Kidney (tissue), 14 donors: Measurements from ENCODE around the gene ITPR2. TPM values are rescaled to one million over a fixed set of nuclear protein-coding genes. Genes with fewer than 3 reads are reported as not detected.

Experiments used
- DNase-seq, 5 donors: peaks; one replicate each; pipeline ENCODE4 v3.0.0-alpha.2; 2013 to 2020
- FAIRE-seq: peaks from 2 replicates; lab custom pipeline; 2012; peaks lifted over from hg19 to GRCh38; lab: Jason Lieb, UNC
- H3K27ac ChIP-seq, 2 donors: one replicate each; pipeline ENCODE4 v1.7.0; 2013; ENCODE audit warnings: low read depth in 2 of 2, low read length in 2 of 2, inconsistent platforms in 1 of 2
- H3K27me3 ChIP-seq: one replicate; pipeline ENCODE4 v1.7.1; 2013; ENCODE audit warnings: low read length, inconsistent platforms; ENCODE audit not compliant: control insufficient read depth, insufficient read depth
- H3K36me3 ChIP-seq, 3 donors: one replicate each; pipeline versions ENCODE4 v1.7.0 to v1.7.1; 2013; ENCODE audit warnings: low read length in 3 of 3, control low read depth in 1 of 3, inconsistent platforms in 1 of 3; ENCODE audit not compliant: insufficient read depth in 3 of 3, control insufficient read depth in 2 of 3
- H3K4me1 ChIP-seq, 3 donors: one replicate each; pipeline versions ENCODE4 v1.7.0 to v1.7.1; 2013; ENCODE audit warnings: low read length in 3 of 3, inconsistent platforms in 1 of 3, low read depth in 1 of 3; ENCODE audit not compliant: control insufficient read depth in 2 of 3, insufficient read depth in 2 of 3
- H3K4me3 ChIP-seq, 3 donors: one replicate each; pipeline versions ENCODE4 v1.7.0 to v1.8.1; 2013; ENCODE audit warnings: low read length in 3 of 3, control low read depth in 1 of 3, inconsistent platforms in 1 of 3
- H3K9ac ChIP-seq, 3 donors: one replicate each; pipeline versions ENCODE4 v1.7.0 to v1.7.1; 2013; ENCODE audit warnings: low read length in 3 of 3, control low read depth in 1 of 3, inconsistent platforms in 1 of 3
- H3K9me3 ChIP-seq, 3 donors: one replicate each; pipeline versions ENCODE4 v1.7.0 to v1.7.1; 2013; ENCODE audit warnings: low read length in 3 of 3, control low read depth in 1 of 3, inconsistent platforms in 1 of 3; ENCODE audit not compliant: control insufficient read depth in 2 of 3, insufficient read depth in 1 of 3
- intact Hi-C: fragments of 100-400 bp; cut with DNase I; formaldehyde crosslinking; loops from one replicate; pipeline ENCODE4 v1.11.1; 2022
- polyA plus RNA-seq: library from polyadenylated mRNA; stranded (reverse); fragments of 350-450 nt; fragmentation: Illumina TruSeq; extraction: RNeasy Lipid Tissue Mini Kit (QIAGEN cat#74804); gene quantifications from one replicate; pipeline ENCODE4 v1.2.3, GENCODE V29; 2014; ENCODE audit warnings: low read depth, low replicate concordance; ENCODE audit not compliant: insufficient read depth
- total RNA-seq: library from RNA; stranded (reverse); fragmentation: NEBNext Ultra II Directional; extraction: Animal tissue kit (Norgen Biotek cat#: 25700); gene quantifications from one replicate; pipeline ENCODE4 v1.2.1, GENCODE V29; 2021
- TF ChIP-seq, protein P1 (sequence below): IDR thresholded peaks from 3 replicates; pipeline ENCODE4 v1.5.1; 2012; ENCODE audit warnings: mild to moderate bottlenecking, moderate library complexity, borderline replicate concordance; ENCODE audit not compliant: insufficient read depth; ENCODE audit errors: extremely low read depth
- donor health status: control.
- donor health status: control.
- donor health status: control.
- donor health status: control.
- donor health status: control.
- donor health status: DM: yes; HTN: yes; CAD: no.
- donor health status: Normal renal cell carcinoma (clear cell type).

The ITPR2 gene
- total and polyA plus RNA-seq, 2 donors from 2014 or later, result 5.7 to 56.9 TPM

DNA sequence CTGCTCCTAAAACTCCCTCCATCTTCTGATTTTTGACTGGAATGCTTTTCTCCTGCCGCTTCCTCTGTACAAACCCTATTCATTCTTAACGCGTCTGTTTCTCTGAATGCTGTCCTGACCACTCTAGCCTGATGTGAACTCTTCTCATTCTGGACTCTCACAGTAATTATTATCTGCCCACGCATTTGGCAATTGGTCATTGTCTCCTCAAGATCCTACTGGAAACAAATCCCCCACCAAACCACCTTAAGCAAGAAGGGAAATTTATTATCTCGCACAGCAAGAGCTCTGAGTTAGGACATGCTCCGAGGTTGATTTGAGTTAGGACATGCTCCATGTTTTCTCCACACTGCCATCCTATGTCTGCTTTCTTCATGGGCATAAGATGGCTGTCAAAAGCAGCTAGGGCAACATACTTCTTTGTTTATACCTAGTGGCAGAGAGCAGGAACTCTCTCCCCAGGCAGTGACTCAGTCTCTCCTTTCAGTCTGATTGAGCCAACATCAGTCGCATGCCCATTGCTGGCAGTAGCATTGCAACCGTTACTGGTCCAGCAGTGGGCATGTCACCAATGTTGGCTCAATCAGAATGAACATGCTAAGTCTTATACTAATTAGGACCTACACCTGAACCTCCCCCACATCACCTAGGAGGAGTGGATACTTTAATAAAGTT lies 535.5 kb downstream of the ITPR2 start:
- DNase-seq, result no peak
- TF ChIP-seq, protein P1, sequence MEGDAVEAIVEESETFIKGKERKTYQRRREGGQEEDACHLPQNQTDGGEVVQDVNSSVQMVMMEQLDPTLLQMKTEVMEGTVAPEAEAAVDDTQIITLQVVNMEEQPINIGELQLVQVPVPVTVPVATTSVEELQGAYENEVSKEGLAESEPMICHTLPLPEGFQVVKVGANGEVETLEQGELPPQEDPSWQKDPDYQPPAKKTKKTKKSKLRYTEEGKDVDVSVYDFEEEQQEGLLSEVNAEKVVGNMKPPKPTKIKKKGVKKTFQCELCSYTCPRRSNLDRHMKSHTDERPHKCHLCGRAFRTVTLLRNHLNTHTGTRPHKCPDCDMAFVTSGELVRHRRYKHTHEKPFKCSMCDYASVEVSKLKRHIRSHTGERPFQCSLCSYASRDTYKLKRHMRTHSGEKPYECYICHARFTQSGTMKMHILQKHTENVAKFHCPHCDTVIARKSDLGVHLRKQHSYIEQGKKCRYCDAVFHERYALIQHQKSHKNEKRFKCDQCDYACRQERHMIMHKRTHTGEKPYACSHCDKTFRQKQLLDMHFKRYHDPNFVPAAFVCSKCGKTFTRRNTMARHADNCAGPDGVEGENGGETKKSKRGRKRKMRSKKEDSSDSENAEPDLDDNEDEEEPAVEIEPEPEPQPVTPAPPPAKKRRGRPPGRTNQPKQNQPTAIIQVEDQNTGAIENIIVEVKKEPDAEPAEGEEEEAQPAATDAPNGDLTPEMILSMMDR, result no peak
- Histone ChIP-seq H3K36me3 (no peaks in the 10 kb centered on the region), H3K4me3 (no peak overlapping the region), H3K27me3 (no peaks in the 10 kb centered on the region), H3K9me3 (no peaks in the 10 kb centered on the region), H3K9ac (no peak overlapping the region), H3K27ac (no peak overlapping the region), H3K4me1 (no peaks in the 10 kb centered on the region)
- FAIRE-seq, result no peak
- intact Hi-C loops, result no loop called here

DNA sequence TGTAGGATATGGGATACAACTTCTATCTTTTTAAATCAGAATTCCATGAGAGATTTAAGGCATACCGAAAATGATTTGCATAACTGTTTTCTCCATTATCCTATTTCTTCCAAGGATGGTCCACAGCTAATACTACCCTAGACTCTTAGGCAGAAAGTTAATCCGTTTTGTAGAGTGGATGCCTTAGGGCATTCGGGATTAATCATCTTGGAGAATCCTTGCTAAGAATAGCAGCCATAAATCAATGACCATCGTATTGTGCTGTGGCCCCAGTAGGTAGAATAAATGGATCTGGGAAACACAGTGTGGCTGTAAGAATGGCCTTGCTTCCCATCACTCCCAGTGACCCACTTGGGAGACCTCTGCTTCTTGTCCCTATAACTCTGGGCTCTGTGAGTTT lies 538.0 kb downstream of the ITPR2 start:
- intact Hi-C loops, result no loop called here
- no peaks in the 10 kb centered on the region for H3K4me1 ChIP-seq
- no peaks in the 10 kb centered on the region for H3K36me3 ChIP-seq
- DNase-seq, result no peak
- H3K4me3 ChIP-seq, result no peak overlapping the region
- FAIRE-seq, result no peak
- TF ChIP-seq, protein P1, result no peak
- H3K27me3 ChIP-seq, result no peaks in the 10 kb centered on the region
- no peaks in the 10 kb centered on the region for H3K9me3 ChIP-seq
- no peak overlapping the region for H3K27ac ChIP-seq
- no peak overlapping the region for H3K9ac ChIP-seq

DNA sequence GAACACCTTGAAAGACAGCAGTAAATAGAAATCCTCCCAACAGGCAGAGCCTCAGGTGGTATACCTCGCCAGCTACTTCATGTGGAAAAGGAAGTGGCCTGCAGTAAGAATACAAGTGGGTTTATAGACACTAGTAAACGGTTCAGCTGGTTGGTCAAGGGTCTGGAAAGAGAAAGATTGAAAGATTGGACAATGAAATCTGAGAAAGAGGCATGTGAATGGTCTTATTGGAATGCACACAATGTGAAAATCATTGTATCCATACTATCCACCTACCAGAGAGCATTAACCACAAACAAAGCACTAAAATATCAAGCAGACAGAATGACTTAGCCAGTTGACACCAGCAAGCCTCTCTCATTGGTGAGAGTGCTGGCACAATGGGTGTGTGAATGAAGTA lies 539.4 kb downstream of the ITPR2 start:
- Histone ChIP-seq H3K36me3 (no peaks in the 10 kb centered on the region), H3K27ac (no peak overlapping the region), H3K4me1 (peaks cover 0 to under 1% (median 0%) of the 10 kb centered on the region in 3 donors), H3K9me3 (no peaks in the 10 kb centered on the region), H3K4me3 (no peak overlapping the region), H3K27me3 (no peaks in the 10 kb centered on the region), H3K9ac (no peak overlapping the region)
- FAIRE-seq (no peak), DNase-seq (no peak)
- intact Hi-C loops, result no loop called here
- TF ChIP-seq, protein P1, result no peak
